Mammary epithelial cell (primary cell): ENCODE results near the gene ITPRID1.

Experiments
- CTCF ChIP-seq, 2 donors: IDR thresholded peaks in 1 of 2; conservative IDR thresholded peaks in 1 of 2; 2 replicates each; pipeline ENCODE4 v1.5.1; 2011 to 2012; ENCODE audit warnings: inconsistent platforms in 2 of 2, low read length in 2 of 2, mild to moderate bottlenecking in 2 of 2, control low read depth in 1 of 2, low read depth in 1 of 2; ENCODE audit not compliant: insufficient read depth in 1 of 2; ENCODE audit errors: extremely low read depth in 1 of 2
- EZH2 ChIP-seq: IDR thresholded peaks from 2 replicates; pipeline ENCODE4 v1.6.1; 2012; ENCODE audit warnings: low read length, inconsistent platforms, borderline replicate concordance

DNA sequence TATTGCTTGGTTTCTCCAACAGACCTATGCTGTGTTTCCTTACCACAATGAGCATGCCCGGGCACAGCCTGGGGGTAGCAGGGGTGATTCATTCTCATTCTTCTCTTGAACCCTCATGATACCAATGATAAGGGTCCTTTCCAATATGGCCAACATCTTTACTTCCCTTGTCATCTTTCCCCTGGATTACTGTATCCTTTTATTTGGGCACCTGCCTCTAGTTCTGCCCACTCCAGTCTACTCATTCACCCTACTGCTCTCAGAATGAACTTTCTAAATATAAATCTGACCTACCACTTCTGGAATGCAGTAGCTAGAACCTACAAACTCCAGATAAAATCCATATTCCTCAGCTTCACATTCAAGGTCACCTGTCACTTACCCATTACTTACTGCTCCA is 26.4 kb upstream of the ITPRID1 start:
- no peak for TF ChIP-seq CTCF (conservative IDR thresholded peaks at IDR 0.05 in 1 of 2, IDR thresholded peaks at IDR 0.05 in 1 of 2; ENCODE audit: extremely low read depth in 1 of 2, insufficient read depth in 1 of 2, low read depth in 1 of 2, low read length in 2 of 2)
- TF ChIP-seq EZH2 = no peak
